ENCODE results near the gene CALM3.

Gene CALM3

GRCh38 chr19:46605356-46605821 is 4.3 kb downstream of the CALM3 start:
- no peak for TF ChIP-seq ZNF274 (IDR thresholded peaks at IDR 0.05; ENCODE audit: low read depth, low read length)
- TF ChIP-seq YY1 (IDR thresholded peaks at IDR 0.05; ENCODE audit: insufficient read depth, insufficient read length) = no peak
- TF ChIP-seq SUZ12 (IDR thresholded peaks at IDR 0.05; ENCODE audit: extremely low read depth, insufficient read depth, insufficient read length) = no peak
- Histone ChIP-seq H3K36me3 (ENCODE audit: insufficient read depth, insufficient read length, low read length) (peaks cover 74% of the 10 kb centered on the region), H3K9ac (ENCODE audit: insufficient read length, low read depth) (no peak overlapping the region)

GRCh38 chr19:46606019-46606418 is 4.9 kb downstream of the CALM3 start:
- no peak overlapping the region for H3K4me3 ChIP-seq (ENCODE audit: insufficient read length, low read depth)
- no peaks in the 10 kb centered on the region for H3K9me3 ChIP-seq (ENCODE audit: insufficient read depth, low read length)
- H3K36me3 ChIP-seq (ENCODE audit: insufficient read depth, insufficient read length, low read length) = peaks cover 80% of the 10 kb centered on the region
- peaks cover 10% of the 10 kb centered on the region for H3K4me1 ChIP-seq (ENCODE audit: insufficient read depth, insufficient read length)
- DNase-seq (ENCODE audit: low read depth, low spot score) = no peak
- no peak for TF ChIP-seq ZNF274 (IDR thresholded peaks at IDR 0.05; ENCODE audit: low read depth, low read length)
- TF ChIP-seq YY1 (IDR thresholded peaks at IDR 0.05; ENCODE audit: insufficient read depth, insufficient read length) = no peak
- no peak for TF ChIP-seq SUZ12 (IDR thresholded peaks at IDR 0.05; ENCODE audit: extremely low read depth, insufficient read depth, insufficient read length)
- H3K9ac ChIP-seq (ENCODE audit: insufficient read length, low read depth) = no peak overlapping the region
- no peaks in the 10 kb centered on the region for H3K27me3 ChIP-seq (ENCODE audit: insufficient read depth, insufficient read length)

More at GRCh38 chr19:46605356-46605821, 4.3 kb downstream of the CALM3 start:
- Histone ChIP-seq H3K9me3 (ENCODE audit: insufficient read depth, low read length) (no peaks in the 10 kb centered on the region), H3K4me3 (ENCODE audit: insufficient read length, low read depth) (no peak overlapping the region), H3K4me1 (ENCODE audit: insufficient read depth, insufficient read length) (peaks cover 10% of the 10 kb centered on the region), H3K27me3 (ENCODE audit: insufficient read depth, insufficient read length) (no peaks in the 10 kb centered on the region)
- DNase-seq (ENCODE audit: low read depth, low spot score) = no peak

GRCh38 chr19:46606681-46607447 is 5.7 kb downstream of the CALM3 start:
- no peak for DNase-seq (ENCODE audit: low read depth, low spot score)
- TF ChIP-seq SUZ12 (IDR thresholded peaks at IDR 0.05; ENCODE audit: extremely low read depth, insufficient read depth, insufficient read length) (no peak), ZNF274 (IDR thresholded peaks at IDR 0.05; ENCODE audit: low read depth, low read length) (no peak), YY1 (IDR thresholded peaks at IDR 0.05; ENCODE audit: insufficient read depth, insufficient read length) (no peak)
- H3K36me3 ChIP-seq (ENCODE audit: insufficient read depth, insufficient read length, low read length) = peaks cover 81% of the 10 kb centered on the region

GRCh38 chr19:46607448-46607841 is 6.3 kb downstream of the CALM3 start:
- no peak for DNase-seq (ENCODE audit: low read depth, low spot score)
- peaks cover 81% of the 10 kb centered on the region for H3K36me3 ChIP-seq (ENCODE audit: insufficient read depth, insufficient read length, low read length)

More at GRCh38 chr19:46606681-46607447, 5.7 kb downstream of the CALM3 start:
- Histone ChIP-seq H3K27me3 (ENCODE audit: insufficient read depth, insufficient read length) (no peaks in the 10 kb centered on the region), H3K4me3 (ENCODE audit: insufficient read length, low read depth) (no peak overlapping the region), H3K9me3 (ENCODE audit: insufficient read depth, low read length) (no peaks in the 10 kb centered on the region), H3K9ac (ENCODE audit: insufficient read length, low read depth) (no peak overlapping the region), H3K4me1 (ENCODE audit: insufficient read depth, insufficient read length) (peaks cover 10% of the 10 kb centered on the region)

GRCh38 chr19:46608178-46608577 is 7.0 kb downstream of the CALM3 start:
- Histone ChIP-seq H3K4me1 (ENCODE audit: insufficient read depth, insufficient read length) (peaks cover 8% of the 10 kb centered on the region), H3K9me3 (ENCODE audit: insufficient read depth, low read length) (no peaks in the 10 kb centered on the region), H3K4me3 (ENCODE audit: insufficient read length, low read depth) (no peak overlapping the region), H3K36me3 (ENCODE audit: insufficient read depth, insufficient read length, low read length) (peaks cover 74% of the 10 kb centered on the region), H3K9ac (ENCODE audit: insufficient read length, low read depth) (no peak overlapping the region), H3K27me3 (ENCODE audit: insufficient read depth, insufficient read length) (no peaks in the 10 kb centered on the region)
- no peak for DNase-seq (ENCODE audit: low read depth, low spot score)
- no peak for TF ChIP-seq ZNF274 (IDR thresholded peaks at IDR 0.05; ENCODE audit: low read depth, low read length)

More at GRCh38 chr19:46607448-46607841, 6.3 kb downstream of the CALM3 start:
- H3K9me3 ChIP-seq (ENCODE audit: insufficient read depth, low read length) = no peaks in the 10 kb centered on the region
- no peak for TF ChIP-seq SUZ12 (IDR thresholded peaks at IDR 0.05; ENCODE audit: extremely low read depth, insufficient read depth, insufficient read length)
- no peak for TF ChIP-seq YY1 (IDR thresholded peaks at IDR 0.05; ENCODE audit: insufficient read depth, insufficient read length)
- no peak for TF ChIP-seq ZNF274 (IDR thresholded peaks at IDR 0.05; ENCODE audit: low read depth, low read length)
- no peaks in the 10 kb centered on the region for H3K27me3 ChIP-seq (ENCODE audit: insufficient read depth, insufficient read length)
- H3K4me1 ChIP-seq (ENCODE audit: insufficient read depth, insufficient read length) = peaks cover 10% of the 10 kb centered on the region
- H3K4me3 ChIP-seq (ENCODE audit: insufficient read length, low read depth) = no peak overlapping the region
- H3K9ac ChIP-seq (ENCODE audit: insufficient read length, low read depth) = no peak overlapping the region

- no peak for DNase-seq (ENCODE audit: low read depth, low spot score)
- Histone ChIP-seq H3K9ac (ENCODE audit: insufficient read length, low read depth) (no peak overlapping the region), H3K4me1 (ENCODE audit: insufficient read depth, insufficient read length) (peaks cover 8% of the 10 kb centered on the region), H3K9me3 (ENCODE audit: insufficient read depth, low read length) (no peaks in the 10 kb centered on the region), H3K36me3 (ENCODE audit: insufficient read depth, insufficient read length, low read length) (peaks cover 68% of the 10 kb centered on the region), H3K4me3 (ENCODE audit: insufficient read length, low read depth) (no peak overlapping the region), H3K27me3 (ENCODE audit: insufficient read depth, insufficient read length) (no peaks in the 10 kb centered on the region)
- TF ChIP-seq YY1 (IDR thresholded peaks at IDR 0.05; ENCODE audit: insufficient read depth, insufficient read length) = no peak
- no peak for TF ChIP-seq ZNF274 (IDR thresholded peaks at IDR 0.05; ENCODE audit: low read depth, low read length)
- no peak for TF ChIP-seq SUZ12 (IDR thresholded peaks at IDR 0.05; ENCODE audit: extremely low read depth, insufficient read depth, insufficient read length)
Measured at GRCh38 chr19:46608581-46609345, 7.6 kb downstream of the CALM3 start.
